SK-N-SH (cell line): ENCODE results near the gene DOK6.

ENCODE experiments used
- CHD2 ChIP-seq: fragments of 150-350 bp; IDR thresholded peaks from 2 replicates; pipeline ENCODE4 v1.6.1; 2018; ENCODE audit warnings: low read length; ENCODE audit not compliant: partially characterized antibody
- EP300 ChIP-seq, 2 experiments: IDR thresholded peaks; 2 replicates each; pipeline versions ENCODE4 v1.4.0 to v1.6.1; 2012; ENCODE audit warnings: borderline replicate concordance in 1 of 2, low read depth in 1 of 2, low read length in 1 of 2
- SMC3 ChIP-seq: IDR thresholded peaks from 2 replicates; pipeline ENCODE4 v1.6.1; 2012; ENCODE audit warnings: low read depth, low read length, improper control_type of control experiment
- TAF1 ChIP-seq: IDR thresholded peaks from 2 replicates; pipeline ENCODE4 v1.6.1; 2012; ENCODE audit warnings: low read depth, mild to moderate bottlenecking, low read length, moderate library complexity, borderline replicate concordance
- YY1 ChIP-seq: IDR thresholded peaks from 2 replicates; pipeline ENCODE4 v1.4.0; 2012; ENCODE audit warnings: low read depth, mild to moderate bottlenecking
- TF ChIP-seq, protein P1 (sequence below): fragments of 200-600 bp; sonication (generic); IDR thresholded peaks from 2 replicates; pipeline ENCODE4 v1.6.1; 2017; ENCODE audit warnings: antibody characterized with exemption, mild to moderate bottlenecking, moderate library complexity
- TF ChIP-seq, protein P2 (sequence below): IDR thresholded peaks from 2 replicates; pipeline ENCODE4 v1.4.0; 2012; ENCODE audit warnings: low read depth
- TF ChIP-seq, protein P3 (sequence below): IDR thresholded peaks from 2 replicates; pipeline ENCODE4; 2012
- TF ChIP-seq, protein P4 (sequence below): IDR thresholded peaks from 2 replicates; pipeline ENCODE4 v1.4.0; 2012; ENCODE audit warnings: low read depth, borderline replicate concordance
- TF ChIP-seq, protein P5 (sequence below): IDR thresholded peaks from 2 replicates; pipeline ENCODE4 v1.6.1; 2012; ENCODE audit warnings: mild to moderate bottlenecking, low read depth, low read length, moderate library complexity

DNA sequence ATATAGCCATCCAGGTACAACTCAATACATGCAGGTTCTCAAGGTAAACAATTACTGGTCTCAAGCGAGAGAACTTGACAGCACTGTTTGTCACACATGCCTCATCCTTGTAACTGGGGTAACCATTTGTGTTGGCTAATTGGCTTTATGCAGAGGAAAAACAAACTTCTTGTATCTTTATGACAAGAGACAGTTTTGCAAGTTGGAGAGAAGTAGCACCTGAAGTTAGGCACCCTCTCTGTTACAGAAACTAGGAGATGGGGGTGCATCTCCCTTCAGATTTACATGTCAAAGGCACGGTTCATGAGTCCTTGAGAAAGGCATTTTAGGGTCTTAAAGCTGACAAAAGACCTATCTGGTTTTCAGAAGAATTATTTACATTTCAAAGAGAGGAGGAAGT is 305.3 kb downstream of the DOK6 start:
- no peak for TF ChIP-seq EP300 (IDR thresholded peaks at IDR 0.05; ENCODE audit: borderline replicate concordance in 1 of 2, low read depth in 1 of 2, low read length in 1 of 2)
- TF ChIP-seq, protein P1, sequence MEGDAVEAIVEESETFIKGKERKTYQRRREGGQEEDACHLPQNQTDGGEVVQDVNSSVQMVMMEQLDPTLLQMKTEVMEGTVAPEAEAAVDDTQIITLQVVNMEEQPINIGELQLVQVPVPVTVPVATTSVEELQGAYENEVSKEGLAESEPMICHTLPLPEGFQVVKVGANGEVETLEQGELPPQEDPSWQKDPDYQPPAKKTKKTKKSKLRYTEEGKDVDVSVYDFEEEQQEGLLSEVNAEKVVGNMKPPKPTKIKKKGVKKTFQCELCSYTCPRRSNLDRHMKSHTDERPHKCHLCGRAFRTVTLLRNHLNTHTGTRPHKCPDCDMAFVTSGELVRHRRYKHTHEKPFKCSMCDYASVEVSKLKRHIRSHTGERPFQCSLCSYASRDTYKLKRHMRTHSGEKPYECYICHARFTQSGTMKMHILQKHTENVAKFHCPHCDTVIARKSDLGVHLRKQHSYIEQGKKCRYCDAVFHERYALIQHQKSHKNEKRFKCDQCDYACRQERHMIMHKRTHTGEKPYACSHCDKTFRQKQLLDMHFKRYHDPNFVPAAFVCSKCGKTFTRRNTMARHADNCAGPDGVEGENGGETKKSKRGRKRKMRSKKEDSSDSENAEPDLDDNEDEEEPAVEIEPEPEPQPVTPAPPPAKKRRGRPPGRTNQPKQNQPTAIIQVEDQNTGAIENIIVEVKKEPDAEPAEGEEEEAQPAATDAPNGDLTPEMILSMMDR = no peak
- TF ChIP-seq, protein P2, sequence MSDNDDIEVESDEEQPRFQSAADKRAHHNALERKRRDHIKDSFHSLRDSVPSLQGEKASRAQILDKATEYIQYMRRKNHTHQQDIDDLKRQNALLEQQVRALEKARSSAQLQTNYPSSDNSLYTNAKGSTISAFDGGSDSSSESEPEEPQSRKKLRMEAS = no peak
- TF ChIP-seq, protein P3, sequence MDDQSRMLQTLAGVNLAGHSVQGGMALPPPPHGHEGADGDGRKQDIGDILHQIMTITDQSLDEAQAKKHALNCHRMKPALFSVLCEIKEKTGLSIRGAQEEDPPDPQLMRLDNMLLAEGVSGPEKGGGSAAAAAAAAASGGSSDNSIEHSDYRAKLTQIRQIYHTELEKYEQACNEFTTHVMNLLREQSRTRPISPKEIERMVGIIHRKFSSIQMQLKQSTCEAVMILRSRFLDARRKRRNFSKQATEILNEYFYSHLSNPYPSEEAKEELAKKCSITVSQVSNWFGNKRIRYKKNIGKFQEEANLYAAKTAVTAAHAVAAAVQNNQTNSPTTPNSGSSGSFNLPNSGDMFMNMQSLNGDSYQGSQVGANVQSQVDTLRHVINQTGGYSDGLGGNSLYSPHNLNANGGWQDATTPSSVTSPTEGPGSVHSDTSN = no peak
- TF ChIP-seq SMC3 = no peak
- TF ChIP-seq, protein P4, sequence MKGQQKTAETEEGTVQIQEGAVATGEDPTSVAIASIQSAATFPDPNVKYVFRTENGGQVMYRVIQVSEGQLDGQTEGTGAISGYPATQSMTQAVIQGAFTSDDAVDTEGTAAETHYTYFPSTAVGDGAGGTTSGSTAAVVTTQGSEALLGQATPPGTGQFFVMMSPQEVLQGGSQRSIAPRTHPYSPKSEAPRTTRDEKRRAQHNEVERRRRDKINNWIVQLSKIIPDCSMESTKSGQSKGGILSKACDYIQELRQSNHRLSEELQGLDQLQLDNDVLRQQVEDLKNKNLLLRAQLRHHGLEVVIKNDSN = no peak
- no peak for TF ChIP-seq TAF1
- TF ChIP-seq CHD2 = no peak
- TF ChIP-seq, protein P5, sequence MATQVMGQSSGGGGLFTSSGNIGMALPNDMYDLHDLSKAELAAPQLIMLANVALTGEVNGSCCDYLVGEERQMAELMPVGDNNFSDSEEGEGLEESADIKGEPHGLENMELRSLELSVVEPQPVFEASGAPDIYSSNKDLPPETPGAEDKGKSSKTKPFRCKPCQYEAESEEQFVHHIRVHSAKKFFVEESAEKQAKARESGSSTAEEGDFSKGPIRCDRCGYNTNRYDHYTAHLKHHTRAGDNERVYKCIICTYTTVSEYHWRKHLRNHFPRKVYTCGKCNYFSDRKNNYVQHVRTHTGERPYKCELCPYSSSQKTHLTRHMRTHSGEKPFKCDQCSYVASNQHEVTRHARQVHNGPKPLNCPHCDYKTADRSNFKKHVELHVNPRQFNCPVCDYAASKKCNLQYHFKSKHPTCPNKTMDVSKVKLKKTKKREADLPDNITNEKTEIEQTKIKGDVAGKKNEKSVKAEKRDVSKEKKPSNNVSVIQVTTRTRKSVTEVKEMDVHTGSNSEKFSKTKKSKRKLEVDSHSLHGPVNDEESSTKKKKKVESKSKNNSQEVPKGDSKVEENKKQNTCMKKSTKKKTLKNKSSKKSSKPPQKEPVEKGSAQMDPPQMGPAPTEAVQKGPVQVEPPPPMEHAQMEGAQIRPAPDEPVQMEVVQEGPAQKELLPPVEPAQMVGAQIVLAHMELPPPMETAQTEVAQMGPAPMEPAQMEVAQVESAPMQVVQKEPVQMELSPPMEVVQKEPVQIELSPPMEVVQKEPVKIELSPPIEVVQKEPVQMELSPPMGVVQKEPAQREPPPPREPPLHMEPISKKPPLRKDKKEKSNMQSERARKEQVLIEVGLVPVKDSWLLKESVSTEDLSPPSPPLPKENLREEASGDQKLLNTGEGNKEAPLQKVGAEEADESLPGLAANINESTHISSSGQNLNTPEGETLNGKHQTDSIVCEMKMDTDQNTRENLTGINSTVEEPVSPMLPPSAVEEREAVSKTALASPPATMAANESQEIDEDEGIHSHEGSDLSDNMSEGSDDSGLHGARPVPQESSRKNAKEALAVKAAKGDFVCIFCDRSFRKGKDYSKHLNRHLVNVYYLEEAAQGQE = no peak
- no peak for TF ChIP-seq YY1
